CD4-positive, alpha-beta T cell (primary cell): ENCODE results near the gene IQCH. TPM values are rescaled to one million over a fixed set of nuclear protein-coding genes. Genes with fewer than 3 reads are reported as not detected.

Source experiments
- ATAC-seq: fragments of 200-7000 bp; cut with Tn5 transposase; one replicate; pipeline ENCODE4 v1.10.0; 2022; ENCODE audit warnings: mild to moderate bottlenecking; ENCODE audit not compliant: poor library complexity
- CTCF ChIA-PET: fragments of 350-600 bp; sonication (Branson Sonifier 250); formaldehyde crosslinking; loops from one replicate; lab custom pipeline; 2021; ENCODE audit warnings: antibody characterized with exemption, inconsistent platforms; lab: Charles Lee
- POLR2A ChIA-PET: fragments of 350-600 bp; sonication (Branson Sonifier 250); formaldehyde crosslinking; loops from one replicate; lab custom pipeline; 2021; ENCODE audit warnings: antibody characterized with exemption, inconsistent platforms; lab: Charles Lee
- DNase-seq, 14 experiments: peaks; one replicate each; pipeline ENCODE4 v3.0.0-alpha.2; 2013 to 2020; ENCODE audit warnings: mixed read lengths in 2 of 14
- H3K27ac ChIP-seq, 2 donors: one replicate each; pipeline versions ENCODE4 v1.5.1 to v1.7.0; 2013; ENCODE audit warnings: low read length in 2 of 2, low read depth in 1 of 2, mild to moderate bottlenecking in 1 of 2
- H3K27me3 ChIP-seq, 2 experiments: 1 replicate in 1 of 2; 2 replicates in 1 of 2; pipeline versions ENCODE4 v1.6.1 to v1.7.0; 2013; ENCODE audit warnings: low read length in 2 of 2, control low read depth in 1 of 2, mild to moderate bottlenecking in 1 of 2, moderate library complexity in 1 of 2; ENCODE audit not compliant: insufficient read depth in 2 of 2, control insufficient read depth in 1 of 2
- H3K36me3 ChIP-seq: one replicate; pipeline ENCODE4 v1.6.1; 2013; ENCODE audit warnings: low read length, control low read depth; ENCODE audit not compliant: insufficient read depth
- H3K4me1 ChIP-seq: one replicate; pipeline ENCODE4 v1.6.1; 2013; ENCODE audit warnings: low read length, control low read depth; ENCODE audit not compliant: insufficient read depth
- H3K4me3 ChIP-seq: one replicate; pipeline ENCODE4 v1.5.1; 2013; ENCODE audit warnings: mild to moderate bottlenecking, low read length, moderate library complexity
- H3K9me3 ChIP-seq, 2 experiments: 1 replicate in 1 of 2; 2 replicates in 1 of 2; pipeline versions ENCODE4 v1.6.1 to v1.7.0; 2013; ENCODE audit warnings: low read length in 2 of 2, mild to moderate bottlenecking in 2 of 2, control low read depth in 1 of 2, moderate library complexity in 1 of 2; ENCODE audit not compliant: control insufficient read depth in 1 of 2, insufficient read depth in 1 of 2
- H3K27ac Mint-ChIP-seq: one replicate; pipeline ENCODE4 v1.8.0; 2020; ENCODE audit warnings: mixed read lengths
- H3K27me3 Mint-ChIP-seq: one replicate; pipeline ENCODE4 v1.8.0; 2021; ENCODE audit warnings: mixed read lengths
- H3K36me3 Mint-ChIP-seq: one replicate; pipeline ENCODE4 v1.8.0; 2021; ENCODE audit warnings: low read depth, mixed read lengths
- H3K4me1 Mint-ChIP-seq: one replicate; pipeline ENCODE4 v1.8.0; 2021; ENCODE audit warnings: low read depth, mixed read lengths
- H3K4me3 Mint-ChIP-seq: one replicate; pipeline ENCODE4 v1.8.0; 2020; ENCODE audit warnings: mild to moderate bottlenecking, mixed read lengths
- H3K9me3 Mint-ChIP-seq: one replicate; pipeline ENCODE4 v1.8.0; 2020; ENCODE audit warnings: mixed read lengths
- intact Hi-C, 2 experiments: fragments of 100-400 bp; cut with DNase I in 1 of 2; cut with micrococcal nuclease in 1 of 2; formaldehyde crosslinking; loops; one replicate each; pipeline versions ENCODE4 v1.15.1 to v1.9.0; 2023 to 2025; cut with DNase I, micrococcal nuclease
- total RNA-seq, 174 experiments: library from RNA in 2 of 174; stranded (reverse) in 2 of 174; gene quantifications; one replicate each; pipeline ENCODE4 v1.2.3 and lab custom pipeline; 2021 to 2026
- TF ChIP-seq, protein P1 (sequence below): fragments of 200-600 bp; IDR thresholded peaks from one replicate; pipeline ENCODE4 v1.8.0; 2022; ENCODE audit warnings: antibody characterized with exemption, mild to moderate bottlenecking

IQCH gene
- total RNA-seq, 2 experiments from 2014 or later: 0.85 to 1.3 TPM

DNA sequence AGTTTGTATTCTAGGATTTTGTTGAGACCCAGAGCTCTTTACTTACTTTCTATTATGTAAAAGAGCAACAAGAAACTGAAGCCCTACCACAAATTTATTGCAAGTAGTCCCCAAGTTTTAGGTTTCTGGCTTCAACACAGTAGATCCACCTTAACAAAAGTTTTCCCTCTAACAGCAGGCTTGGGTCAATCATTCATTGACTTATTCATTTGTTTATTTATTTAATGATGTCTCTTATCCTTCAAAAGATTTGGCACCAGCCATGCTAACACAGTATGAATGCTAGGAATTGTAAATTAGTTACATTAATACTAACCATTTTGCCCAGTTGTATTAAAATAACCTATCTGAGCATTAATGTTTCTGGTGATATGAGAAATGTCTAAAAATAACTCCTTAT lies 88.6 kb downstream of the IQCH start:
- Histone ChIP-seq H3K36me3 (no peaks in the 10 kb centered on the region), H3K27me3 (no peaks in the 10 kb centered on the region), H3K4me1 (no peaks in the 10 kb centered on the region), H3K27ac (no peak overlapping the region), H3K4me3 (no peak overlapping the region), H3K9me3 (peaks cover 3 to 8% of the 10 kb centered on the region in 2 experiments)
- ChIA-PET CTCF (no interaction called here), POLR2A (no interaction called here)
- DNase-seq: no peak
- Mint-ChIP-seq H3K4me3 (no peak overlapping the region), H3K9me3 (peaks cover 19% of the 10 kb centered on the region), H3K4me1 (no peaks in the 10 kb centered on the region), H3K27ac (no peak overlapping the region), H3K27me3 (peaks cover 5% of the 10 kb centered on the region), H3K36me3 (peaks cover 17% of the 10 kb centered on the region)
- intact Hi-C loops: no loop called here
- ATAC-seq: no peak
- TF ChIP-seq, protein P1, sequence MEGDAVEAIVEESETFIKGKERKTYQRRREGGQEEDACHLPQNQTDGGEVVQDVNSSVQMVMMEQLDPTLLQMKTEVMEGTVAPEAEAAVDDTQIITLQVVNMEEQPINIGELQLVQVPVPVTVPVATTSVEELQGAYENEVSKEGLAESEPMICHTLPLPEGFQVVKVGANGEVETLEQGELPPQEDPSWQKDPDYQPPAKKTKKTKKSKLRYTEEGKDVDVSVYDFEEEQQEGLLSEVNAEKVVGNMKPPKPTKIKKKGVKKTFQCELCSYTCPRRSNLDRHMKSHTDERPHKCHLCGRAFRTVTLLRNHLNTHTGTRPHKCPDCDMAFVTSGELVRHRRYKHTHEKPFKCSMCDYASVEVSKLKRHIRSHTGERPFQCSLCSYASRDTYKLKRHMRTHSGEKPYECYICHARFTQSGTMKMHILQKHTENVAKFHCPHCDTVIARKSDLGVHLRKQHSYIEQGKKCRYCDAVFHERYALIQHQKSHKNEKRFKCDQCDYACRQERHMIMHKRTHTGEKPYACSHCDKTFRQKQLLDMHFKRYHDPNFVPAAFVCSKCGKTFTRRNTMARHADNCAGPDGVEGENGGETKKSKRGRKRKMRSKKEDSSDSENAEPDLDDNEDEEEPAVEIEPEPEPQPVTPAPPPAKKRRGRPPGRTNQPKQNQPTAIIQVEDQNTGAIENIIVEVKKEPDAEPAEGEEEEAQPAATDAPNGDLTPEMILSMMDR: no peak

DNA sequence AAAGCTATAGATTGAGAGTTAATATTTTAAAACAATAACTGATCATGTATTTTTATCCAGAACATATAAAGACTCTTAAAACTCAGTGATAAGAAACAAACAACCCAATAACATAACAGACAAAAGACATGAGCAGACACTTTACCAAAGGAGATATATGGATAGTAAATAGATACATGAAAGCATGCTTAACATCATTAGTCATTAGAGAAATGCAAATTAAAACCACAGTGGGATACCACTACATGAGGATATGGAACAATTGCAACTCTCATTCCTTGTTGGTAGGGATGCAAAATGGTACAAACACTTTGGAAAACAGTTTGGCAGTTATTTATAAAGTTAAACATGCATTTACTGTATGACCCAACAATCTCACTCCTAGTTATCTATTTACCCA lies 95.0 kb downstream of the IQCH start:
- Mint-ChIP-seq H3K4me3 (no peak overlapping the region), H3K36me3 (peaks cover 12% of the 10 kb centered on the region), H3K9me3 (peaks cover 25% of the 10 kb centered on the region), H3K27ac (no peak overlapping the region), H3K27me3 (peaks cover 5% of the 10 kb centered on the region), H3K4me1 (no peaks in the 10 kb centered on the region)
- H3K27me3 ChIP-seq: no peaks in the 10 kb centered on the region
- no peaks in the 10 kb centered on the region for H3K36me3 ChIP-seq
- TF ChIP-seq, protein P1: no peak
- no peak for ATAC-seq
- ChIA-PET POLR2A (no interaction called here), CTCF (interaction anchor here (0.6 kb wide), 1 partner anchor 993 kb away, joined by 4 read pairs; no protein-coding TSS in a partner anchor)
- H3K27ac ChIP-seq: no peak overlapping the region
- H3K4me1 ChIP-seq: no peaks in the 10 kb centered on the region
- intact Hi-C loops: no loop called here
- peaks cover 7 to 15% of the 10 kb centered on the region in 2 experiments for H3K9me3 ChIP-seq
- no peak for DNase-seq
- no peak overlapping the region for H3K4me3 ChIP-seq

DNA sequence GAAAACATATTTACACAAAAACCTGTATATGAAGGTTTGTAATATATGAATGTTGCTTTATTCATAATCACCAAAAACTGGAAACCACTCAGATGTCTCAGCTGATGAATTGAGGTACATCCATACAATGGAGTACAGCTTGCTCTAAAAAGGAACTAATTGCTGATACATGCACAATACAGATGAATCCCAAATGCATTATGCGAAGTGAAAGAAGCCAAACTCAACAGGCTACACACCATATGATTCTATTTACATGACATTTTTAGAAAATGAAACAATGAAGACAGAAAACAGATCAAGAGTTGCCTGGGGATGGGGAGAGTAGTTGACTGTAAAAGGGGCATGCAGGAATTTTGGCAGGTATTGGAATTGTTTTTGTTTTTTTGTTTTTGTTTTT lies 95.5 kb downstream of the IQCH start:
- intact Hi-C loops: no loop called here
- Histone ChIP-seq H3K9me3 (peaks cover 5 to 15% of the 10 kb centered on the region in 2 experiments), H3K27ac (no peak overlapping the region), H3K27me3 (no peaks in the 10 kb centered on the region), H3K4me1 (no peaks in the 10 kb centered on the region), H3K4me3 (no peak overlapping the region), H3K36me3 (no peaks in the 10 kb centered on the region)
- H3K27me3 Mint-ChIP-seq: peaks cover 5% of the 10 kb centered on the region
- CTCF ChIA-PET: no interaction called here
- H3K27ac Mint-ChIP-seq: no peak overlapping the region
- no peak for DNase-seq
- POLR2A ChIA-PET: no interaction called here
- no peak for ATAC-seq
- TF ChIP-seq, protein P1: no peak
- H3K4me3 Mint-ChIP-seq: no peak overlapping the region
- H3K36me3 Mint-ChIP-seq: peaks cover 11% of the 10 kb centered on the region
- no peaks in the 10 kb centered on the region for H3K4me1 Mint-ChIP-seq
- peaks cover 24% of the 10 kb centered on the region for H3K9me3 Mint-ChIP-seq
